ENCODE results near the gene TRPC4AP. TPM values are rescaled to one million over a fixed set of nuclear protein-coding genes. Genes with fewer than 3 reads are reported as not detected.

Gene TRPC4AP
- total RNA-seq, 2 donors from 2014 or later, result 65.4 to 76.6 TPM

DNA sequence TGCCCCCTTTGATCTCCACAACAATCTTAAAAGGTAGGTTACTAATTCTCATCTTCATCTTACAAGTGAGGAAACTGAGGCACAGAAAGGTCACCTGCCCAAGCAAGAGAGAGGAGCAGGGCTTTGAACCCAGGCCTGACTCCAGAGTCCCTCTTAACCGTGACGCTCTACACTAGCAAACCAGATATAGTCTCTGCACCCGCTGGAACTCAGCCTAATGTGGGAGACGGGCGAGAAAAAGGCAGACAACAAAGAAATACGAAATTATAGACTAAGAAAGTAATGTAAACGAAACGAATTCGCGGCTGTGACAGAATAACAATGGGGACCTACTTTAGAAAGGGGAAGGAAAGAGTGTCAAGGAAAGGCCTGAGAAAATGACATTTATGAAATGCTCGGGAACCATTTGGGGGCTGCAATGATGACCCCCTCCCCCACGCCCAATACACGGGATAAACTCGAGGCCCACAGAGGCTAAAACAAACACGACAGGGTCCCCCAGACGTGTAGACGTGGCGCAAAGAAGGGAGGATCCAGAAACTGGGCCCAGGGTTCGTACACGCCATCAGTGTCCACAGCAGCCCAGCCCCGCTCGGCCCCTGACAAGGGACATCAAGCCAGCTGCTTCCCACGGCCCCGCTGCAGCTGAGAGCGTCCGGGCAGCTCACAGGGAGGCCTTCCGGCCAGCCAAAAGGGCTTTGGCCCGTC is 637 bp downstream of the TRPC4AP start:
- TF ChIP-seq, protein P1, sequence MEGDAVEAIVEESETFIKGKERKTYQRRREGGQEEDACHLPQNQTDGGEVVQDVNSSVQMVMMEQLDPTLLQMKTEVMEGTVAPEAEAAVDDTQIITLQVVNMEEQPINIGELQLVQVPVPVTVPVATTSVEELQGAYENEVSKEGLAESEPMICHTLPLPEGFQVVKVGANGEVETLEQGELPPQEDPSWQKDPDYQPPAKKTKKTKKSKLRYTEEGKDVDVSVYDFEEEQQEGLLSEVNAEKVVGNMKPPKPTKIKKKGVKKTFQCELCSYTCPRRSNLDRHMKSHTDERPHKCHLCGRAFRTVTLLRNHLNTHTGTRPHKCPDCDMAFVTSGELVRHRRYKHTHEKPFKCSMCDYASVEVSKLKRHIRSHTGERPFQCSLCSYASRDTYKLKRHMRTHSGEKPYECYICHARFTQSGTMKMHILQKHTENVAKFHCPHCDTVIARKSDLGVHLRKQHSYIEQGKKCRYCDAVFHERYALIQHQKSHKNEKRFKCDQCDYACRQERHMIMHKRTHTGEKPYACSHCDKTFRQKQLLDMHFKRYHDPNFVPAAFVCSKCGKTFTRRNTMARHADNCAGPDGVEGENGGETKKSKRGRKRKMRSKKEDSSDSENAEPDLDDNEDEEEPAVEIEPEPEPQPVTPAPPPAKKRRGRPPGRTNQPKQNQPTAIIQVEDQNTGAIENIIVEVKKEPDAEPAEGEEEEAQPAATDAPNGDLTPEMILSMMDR (IDR thresholded peaks at IDR 0.05), result no peak
- no peak for TF ChIP-seq POLR2AphosphoS5 (IDR thresholded peaks at IDR 0.05)
- no peak for TF ChIP-seq POLR2A (IDR thresholded peaks at IDR 0.05)
- Histone ChIP-seq H3K36me3 (no peaks in the 10 kb centered on the region), H3K27ac (peak overlapping the region; percentile 94), H3K4me3 (peak overlapping the region; percentile 71 to 96), H3K4me1 (replicated peaks) (peaks cover 3% of the 10 kb centered on the region), H3K27me3 (replicated peaks; ENCODE audit: insufficient read depth) (no peaks in the 10 kb centered on the region), H3K9me3 (no peaks in the 10 kb centered on the region)
- WGBS, result under 1% methylated on average over 28 of the region's 28 CpGs
- intact Hi-C loops (cut with DNase I), result loop anchor here (1.0 to 5.0 kb wide), 2 partner anchors 115 to 218 kb away; no protein-coding TSS in a partner anchor
- DNase-seq (ENCODE audit: low spot score), result no peak

DNA sequence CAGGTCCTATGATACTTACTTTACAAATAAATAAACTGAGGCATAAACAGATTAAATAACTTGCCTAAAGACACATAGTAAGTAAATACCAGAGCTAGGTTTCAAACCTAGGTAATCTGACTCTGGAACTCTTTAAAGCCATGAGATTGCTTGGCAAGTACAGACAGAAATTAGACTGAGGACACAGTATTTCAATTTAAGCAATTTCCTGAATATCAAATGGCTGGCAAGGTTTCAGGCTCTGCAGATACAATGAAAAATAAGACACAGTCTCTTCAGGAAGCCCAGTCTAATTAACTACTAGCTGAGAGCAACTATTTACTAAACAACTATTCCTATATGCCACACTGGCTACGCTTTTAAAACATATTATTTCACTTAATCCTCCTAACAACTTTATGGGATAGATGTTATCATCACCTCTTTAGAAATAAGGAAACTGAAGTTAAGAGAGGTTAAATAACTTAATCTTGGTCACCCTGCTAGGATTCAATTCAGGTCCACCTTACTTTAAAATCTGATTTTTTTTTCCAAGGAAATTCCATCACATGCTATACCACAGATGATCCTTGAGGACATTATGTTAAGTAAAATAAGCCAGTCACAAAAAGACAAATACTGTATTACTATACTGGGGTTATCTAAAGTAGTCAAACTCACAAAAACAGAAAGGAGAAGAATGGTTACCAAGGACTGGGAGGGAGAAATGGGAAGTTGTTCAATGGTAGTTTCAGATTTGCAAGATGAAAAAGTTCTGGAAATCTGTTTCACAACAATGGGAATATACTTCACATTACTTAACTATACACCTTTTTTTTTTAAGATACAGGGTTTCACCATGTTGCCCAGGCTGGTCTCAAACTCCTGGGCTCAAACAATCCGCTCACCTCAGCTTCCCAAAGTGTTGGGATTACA is 4.1 kb downstream of the TRPC4AP start:
- H3K9me3 ChIP-seq, result no peaks in the 10 kb centered on the region
- intact Hi-C loops (cut with DNase I), result no loop called here
- no peaks in the 10 kb centered on the region for H3K27me3 ChIP-seq (replicated peaks; ENCODE audit: insufficient read depth)
- H3K27ac ChIP-seq, result peak overlapping the region in 1 of 2 donors; percentile 11
- no peak for DNase-seq (ENCODE audit: low spot score)
- H3K4me1 ChIP-seq (replicated peaks), result peaks cover 9% of the 10 kb centered on the region
- 70% methylated on average over 2 of the region's 2 CpGs for WGBS
- no peaks in the 10 kb centered on the region for H3K36me3 ChIP-seq
- no peak overlapping the region for H3K4me3 ChIP-seq
- TF ChIP-seq POLR2A (IDR thresholded peaks at IDR 0.05) (no peak), POLR2AphosphoS5 (IDR thresholded peaks at IDR 0.05) (no peak)
- TF ChIP-seq, protein P1 (IDR thresholded peaks at IDR 0.05), result no peak

DNA sequence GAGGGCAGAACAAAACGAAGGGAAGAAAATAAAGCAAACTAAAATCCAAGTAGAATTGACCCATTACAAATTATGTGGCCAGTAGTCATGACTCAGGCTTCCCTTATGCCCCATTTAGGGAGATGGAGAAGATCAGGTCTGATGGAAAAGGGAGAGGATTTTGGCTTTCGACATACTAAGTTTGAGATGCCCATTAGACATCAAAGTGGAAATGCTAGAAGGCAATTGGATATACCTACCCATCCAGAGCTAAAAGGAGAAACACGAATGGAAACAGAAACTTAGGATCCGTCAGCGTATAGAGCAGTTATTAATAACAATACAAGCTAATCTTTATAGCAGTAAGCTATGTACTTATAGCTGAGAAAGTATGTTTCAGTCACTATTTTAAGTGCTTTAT is 4.8 kb downstream of the TRPC4AP start:
- Histone ChIP-seq H3K4me3 (no peak overlapping the region), H3K27me3 (replicated peaks; ENCODE audit: insufficient read depth) (no peaks in the 10 kb centered on the region), H3K36me3 (no peaks in the 10 kb centered on the region), H3K4me1 (replicated peaks) (peaks cover 9% of the 10 kb centered on the region), H3K27ac (peak overlapping the region in 1 of 2 donors; percentile 11), H3K9me3 (no peaks in the 10 kb centered on the region)
- intact Hi-C loops (cut with DNase I), result no loop called here
- 51% methylated on average over 5 of the region's 5 CpGs for WGBS
- no peak for DNase-seq (ENCODE audit: low spot score)
- TF ChIP-seq, protein P1 (IDR thresholded peaks at IDR 0.05), result no peak
- TF ChIP-seq POLR2AphosphoS5 (IDR thresholded peaks at IDR 0.05) (no peak), POLR2A (IDR thresholded peaks at IDR 0.05) (no peak)

DNA sequence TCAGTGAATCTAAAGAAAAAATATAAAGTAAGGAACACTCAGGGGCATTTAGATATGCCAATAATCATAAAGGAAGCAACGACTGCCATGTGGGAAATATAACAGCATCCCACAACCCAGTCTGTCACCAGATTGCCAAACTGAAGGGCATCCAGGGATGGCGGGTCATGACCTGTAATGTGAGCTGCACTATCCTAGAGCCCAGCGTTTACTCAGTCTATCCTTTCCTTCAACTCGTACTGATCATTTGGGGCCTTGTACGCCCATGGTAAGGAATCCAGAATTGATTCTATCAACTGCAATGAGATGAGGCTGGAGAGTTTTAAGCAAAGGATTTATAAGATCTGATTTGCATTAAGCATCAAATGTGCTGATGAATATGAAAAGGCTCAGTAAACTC is 5.3 kb downstream of the TRPC4AP start:
- TF ChIP-seq, protein P1 (IDR thresholded peaks at IDR 0.05), result no peak
- no peak for TF ChIP-seq POLR2AphosphoS5 (IDR thresholded peaks at IDR 0.05)
- Histone ChIP-seq H3K36me3 (no peaks in the 10 kb centered on the region), H3K9me3 (no peaks in the 10 kb centered on the region), H3K27me3 (replicated peaks; ENCODE audit: insufficient read depth) (no peaks in the 10 kb centered on the region), H3K4me3 (no peak overlapping the region), H3K4me1 (replicated peaks) (peaks cover 9% of the 10 kb centered on the region), H3K27ac (no peak overlapping the region)
- DNase-seq (ENCODE audit: low spot score), result no peak
- WGBS, result 77% methylated on average over 5 of the region's 5 CpGs
- intact Hi-C loops (cut with DNase I), result no loop called here

Data from prostate gland (tissue), 2 donors.